Measurements from ENCODE around the gene PHKB. TPM values are rescaled to one million over a fixed set of nuclear protein-coding genes. Genes with fewer than 3 reads are reported as not detected.

PHKB gene
- total RNA-seq, 1 donor from 2014 or later: 49.6 TPM

DNA sequence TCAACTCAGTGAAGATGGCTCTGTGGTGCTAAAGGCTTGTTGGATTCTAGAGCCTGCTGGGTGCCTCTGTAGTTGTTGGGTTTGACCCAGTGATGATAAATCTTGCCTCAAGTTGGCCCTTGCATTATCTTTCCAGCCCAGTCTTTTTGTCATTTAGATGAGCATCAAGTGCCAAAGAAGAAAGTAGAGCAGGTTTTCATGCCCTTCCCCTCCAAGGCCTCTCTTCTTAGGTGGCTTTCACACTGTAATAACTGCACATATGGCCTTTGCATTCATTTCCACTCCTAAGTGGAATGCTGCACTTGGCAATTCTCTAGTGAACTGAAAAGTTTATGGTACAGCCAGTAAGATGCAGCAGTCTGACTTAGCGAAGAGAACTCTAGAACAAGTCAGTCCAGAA, 165.1 kb downstream of the PHKB start:
- no peaks in the 10 kb centered on the region for H3K4me1 ChIP-seq (ENCODE audit: insufficient read depth, low read length)
- H3K4me3 Mint-ChIP-seq (ENCODE audit: unreplicated experiment): no peak overlapping the region
- no peak overlapping the region for H3K27ac ChIP-seq (ENCODE audit: low read depth, low read length)
- no peaks in the 10 kb centered on the region for H3K9me3 ChIP-seq (ENCODE audit: insufficient read depth, low read depth, low read length)
- TF ChIP-seq, protein P1, sequence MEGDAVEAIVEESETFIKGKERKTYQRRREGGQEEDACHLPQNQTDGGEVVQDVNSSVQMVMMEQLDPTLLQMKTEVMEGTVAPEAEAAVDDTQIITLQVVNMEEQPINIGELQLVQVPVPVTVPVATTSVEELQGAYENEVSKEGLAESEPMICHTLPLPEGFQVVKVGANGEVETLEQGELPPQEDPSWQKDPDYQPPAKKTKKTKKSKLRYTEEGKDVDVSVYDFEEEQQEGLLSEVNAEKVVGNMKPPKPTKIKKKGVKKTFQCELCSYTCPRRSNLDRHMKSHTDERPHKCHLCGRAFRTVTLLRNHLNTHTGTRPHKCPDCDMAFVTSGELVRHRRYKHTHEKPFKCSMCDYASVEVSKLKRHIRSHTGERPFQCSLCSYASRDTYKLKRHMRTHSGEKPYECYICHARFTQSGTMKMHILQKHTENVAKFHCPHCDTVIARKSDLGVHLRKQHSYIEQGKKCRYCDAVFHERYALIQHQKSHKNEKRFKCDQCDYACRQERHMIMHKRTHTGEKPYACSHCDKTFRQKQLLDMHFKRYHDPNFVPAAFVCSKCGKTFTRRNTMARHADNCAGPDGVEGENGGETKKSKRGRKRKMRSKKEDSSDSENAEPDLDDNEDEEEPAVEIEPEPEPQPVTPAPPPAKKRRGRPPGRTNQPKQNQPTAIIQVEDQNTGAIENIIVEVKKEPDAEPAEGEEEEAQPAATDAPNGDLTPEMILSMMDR (IDR thresholded peaks at IDR 0.05; ENCODE audit: insufficient read depth, low read depth, low read length): no peak
- TF ChIP-seq EZH2 (IDR thresholded peaks at IDR 0.05; ENCODE audit: insufficient read depth, low read length): no peak
- DNase-seq (ENCODE audit: low read depth) (no peak), FAIRE-seq (no peak)
- H3K4me1 Mint-ChIP-seq (ENCODE audit: low read depth, unreplicated experiment): no peaks in the 10 kb centered on the region
- H3K9ac ChIP-seq (ENCODE audit: low read length): no peak overlapping the region
- H2AFZ ChIP-seq (ENCODE audit: low read depth, low read length): no peak overlapping the region
- no peaks in the 10 kb centered on the region for H3K27me3 Mint-ChIP-seq (ENCODE audit: low read depth, unreplicated experiment)
- H3K27ac Mint-ChIP-seq (ENCODE audit: unreplicated experiment): no peak overlapping the region
- H3K9me3 Mint-ChIP-seq (ENCODE audit: unreplicated experiment): no peaks in the 10 kb centered on the region
- no peak overlapping the region for H3K4me3 ChIP-seq (ENCODE audit: insufficient read depth, low read depth, low read length)
- H3K36me3 ChIP-seq (ENCODE audit: insufficient read depth, low read length): no peaks in the 10 kb centered on the region
- peaks cover 2% of the 10 kb centered on the region for H3K36me3 Mint-ChIP-seq (ENCODE audit: low read depth, unreplicated experiment)
- H3K79me2 ChIP-seq (ENCODE audit: insufficient read depth, low read length): no peaks in the 10 kb centered on the region
- no peak overlapping the region for H3K4me2 ChIP-seq (ENCODE audit: low read length)
- no peaks in the 10 kb centered on the region for H3K27me3 ChIP-seq (ENCODE audit: insufficient read depth, low read length)
- H4K20me1 ChIP-seq (ENCODE audit: insufficient read depth, low read length): no peaks in the 10 kb centered on the region

DNA sequence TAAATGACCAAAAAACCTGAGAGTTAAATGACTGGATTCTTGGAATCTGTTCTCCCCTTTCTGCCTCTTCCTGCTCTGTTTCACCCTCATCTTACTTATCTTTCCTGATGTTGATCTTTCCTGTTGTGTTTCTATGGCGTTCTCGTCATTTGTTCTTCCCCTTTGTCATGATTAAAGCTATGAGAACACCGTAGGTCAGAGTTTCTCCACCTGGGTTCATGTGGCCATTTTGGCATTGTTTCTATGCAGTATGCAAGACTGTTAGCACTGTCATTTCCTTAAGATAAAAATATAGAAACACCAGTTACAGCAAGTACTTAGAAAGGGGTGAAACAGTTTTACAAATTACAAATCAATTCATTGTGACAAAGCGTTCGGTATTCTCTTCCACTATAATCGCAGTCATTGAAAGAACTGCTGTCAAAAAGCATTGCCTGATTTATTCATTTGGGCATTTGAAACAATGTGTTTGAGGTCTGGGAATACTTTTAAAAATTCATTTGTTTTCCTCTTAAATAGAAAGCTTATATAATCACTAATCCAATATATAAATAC, 166.0 kb downstream of the PHKB start:
- H2AFZ ChIP-seq (ENCODE audit: low read depth, low read length): no peak overlapping the region
- H3K9me3 Mint-ChIP-seq (ENCODE audit: unreplicated experiment): no peaks in the 10 kb centered on the region
- H3K4me1 Mint-ChIP-seq (ENCODE audit: low read depth, unreplicated experiment): no peaks in the 10 kb centered on the region
- no peak overlapping the region for H3K27ac Mint-ChIP-seq (ENCODE audit: unreplicated experiment)
- no peaks in the 10 kb centered on the region for H3K27me3 ChIP-seq (ENCODE audit: insufficient read depth, low read length)
- DNase-seq (ENCODE audit: low read depth): no peak
- H3K79me2 ChIP-seq (ENCODE audit: insufficient read depth, low read length): no peaks in the 10 kb centered on the region
- no peak overlapping the region for H3K9ac ChIP-seq (ENCODE audit: low read length)
- H3K4me2 ChIP-seq (ENCODE audit: low read length): no peak overlapping the region
- TF ChIP-seq, protein P1 (IDR thresholded peaks at IDR 0.05; ENCODE audit: insufficient read depth, low read depth, low read length): no peak
- no peak for TF ChIP-seq EZH2 (IDR thresholded peaks at IDR 0.05; ENCODE audit: insufficient read depth, low read length)
- no peak overlapping the region for H3K27ac ChIP-seq (ENCODE audit: low read depth, low read length)
- no peak overlapping the region for H3K4me3 Mint-ChIP-seq (ENCODE audit: unreplicated experiment)
- H3K4me1 ChIP-seq (ENCODE audit: insufficient read depth, low read length): no peaks in the 10 kb centered on the region
- no peaks in the 10 kb centered on the region for H3K27me3 Mint-ChIP-seq (ENCODE audit: low read depth, unreplicated experiment)
- H3K36me3 Mint-ChIP-seq (ENCODE audit: low read depth, unreplicated experiment): peaks cover 2% of the 10 kb centered on the region
- H4K20me1 ChIP-seq (ENCODE audit: insufficient read depth, low read length): no peaks in the 10 kb centered on the region
- H3K36me3 ChIP-seq (ENCODE audit: insufficient read depth, low read length): no peaks in the 10 kb centered on the region
- H3K4me3 ChIP-seq (ENCODE audit: insufficient read depth, low read depth, low read length): no peak overlapping the region
- no peaks in the 10 kb centered on the region for H3K9me3 ChIP-seq (ENCODE audit: insufficient read depth, low read depth, low read length)
- FAIRE-seq: no peak

DNA sequence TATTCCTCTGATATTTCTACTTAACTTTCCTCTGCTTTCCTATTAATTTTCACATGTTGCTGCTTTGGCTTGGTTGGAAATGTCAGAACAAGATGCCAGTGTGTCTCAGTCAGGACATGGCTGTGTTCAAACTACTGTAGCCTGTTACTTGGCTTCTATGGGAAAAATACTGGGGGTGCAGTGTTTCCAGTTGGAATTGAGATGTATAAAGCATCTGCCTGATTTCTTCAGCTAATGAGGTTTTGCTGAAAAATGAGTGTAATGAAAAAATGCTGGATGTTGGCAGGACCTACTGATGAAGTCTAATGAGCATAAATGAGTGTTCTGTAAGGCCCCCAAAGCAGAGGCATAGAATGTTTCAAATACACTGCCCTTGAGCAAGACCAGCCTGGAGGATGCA, 166.6 kb downstream of the PHKB start:
- H3K36me3 ChIP-seq (ENCODE audit: insufficient read depth, low read length): no peaks in the 10 kb centered on the region
- no peak overlapping the region for H2AFZ ChIP-seq (ENCODE audit: low read depth, low read length)
- no peak for TF ChIP-seq EZH2 (IDR thresholded peaks at IDR 0.05; ENCODE audit: insufficient read depth, low read length)
- TF ChIP-seq, protein P1 (IDR thresholded peaks at IDR 0.05; ENCODE audit: insufficient read depth, low read depth, low read length): no peak
- no peak overlapping the region for H3K27ac Mint-ChIP-seq (ENCODE audit: unreplicated experiment)
- no peak overlapping the region for H3K4me3 Mint-ChIP-seq (ENCODE audit: unreplicated experiment)
- no peaks in the 10 kb centered on the region for H3K4me1 Mint-ChIP-seq (ENCODE audit: low read depth, unreplicated experiment)
- H3K9me3 Mint-ChIP-seq (ENCODE audit: unreplicated experiment): no peaks in the 10 kb centered on the region
- peaks cover 2% of the 10 kb centered on the region for H3K36me3 Mint-ChIP-seq (ENCODE audit: low read depth, unreplicated experiment)
- H3K27me3 Mint-ChIP-seq (ENCODE audit: low read depth, unreplicated experiment): no peaks in the 10 kb centered on the region
- FAIRE-seq (no peak), DNase-seq (ENCODE audit: low read depth) (no peak)
- H3K9ac ChIP-seq (ENCODE audit: low read length): no peak overlapping the region
- H3K79me2 ChIP-seq (ENCODE audit: insufficient read depth, low read length): no peaks in the 10 kb centered on the region
- H3K4me3 ChIP-seq (ENCODE audit: insufficient read depth, low read depth, low read length): no peak overlapping the region
- no peaks in the 10 kb centered on the region for H4K20me1 ChIP-seq (ENCODE audit: insufficient read depth, low read length)
- no peaks in the 10 kb centered on the region for H3K4me1 ChIP-seq (ENCODE audit: insufficient read depth, low read length)
- H3K4me2 ChIP-seq (ENCODE audit: low read length): no peak overlapping the region
- no peak overlapping the region for H3K27ac ChIP-seq (ENCODE audit: low read depth, low read length)
- H3K27me3 ChIP-seq (ENCODE audit: insufficient read depth, low read length): no peaks in the 10 kb centered on the region
- no peaks in the 10 kb centered on the region for H3K9me3 ChIP-seq (ENCODE audit: insufficient read depth, low read depth, low read length)
